HG02981 (cell line): ENCODE data around the gene ZDHHC11.
"Not testable (repeated sequence)": the region's sequence is repeated elsewhere in the genome, so short reads cannot be mapped to it uniquely, and the experiment has no call there.

Experiments used
- ATAC-seq: cut with Tn5 transposase; IDR thresholded peaks from one replicate; pipeline ENCODE4 v1.9.1; 2021; ENCODE audit warnings: mild to moderate bottlenecking, moderate library complexity; ENCODE audit not compliant: unreplicated experiment

The ZDHHC11 gene

GRCh38 chr5:750226-750625 lies 100.6 kb downstream of the ZDHHC11 start:
- not testable (repeated sequence) for ATAC-seq

GRCh38 chr5:749101-749670 lies 101.6 kb downstream of the ZDHHC11 start:
- no peak for ATAC-seq

- not testable (repeated sequence) for ATAC-seq
Observed at GRCh38 chr5:748011-748980, 102.5 kb downstream of the ZDHHC11 start.

- not testable (repeated sequence) for ATAC-seq
Observed at GRCh38 chr5:747303-747844, 103.4 kb downstream of the ZDHHC11 start.

- ATAC-seq = no peak
Observed at GRCh38 chr5:746258-746761, 104.5 kb downstream of the ZDHHC11 start.
